HG03521 (cell line): ENCODE measurements around the gene PLEKHA6.

Source experiments
- ATAC-seq: cut with Tn5 transposase; IDR thresholded peaks from one replicate; pipeline ENCODE4 v1.9.1; 2021; ENCODE audit warnings: mild to moderate bottlenecking, moderate library complexity; ENCODE audit not compliant: unreplicated experiment

The PLEKHA6 gene

DNA sequence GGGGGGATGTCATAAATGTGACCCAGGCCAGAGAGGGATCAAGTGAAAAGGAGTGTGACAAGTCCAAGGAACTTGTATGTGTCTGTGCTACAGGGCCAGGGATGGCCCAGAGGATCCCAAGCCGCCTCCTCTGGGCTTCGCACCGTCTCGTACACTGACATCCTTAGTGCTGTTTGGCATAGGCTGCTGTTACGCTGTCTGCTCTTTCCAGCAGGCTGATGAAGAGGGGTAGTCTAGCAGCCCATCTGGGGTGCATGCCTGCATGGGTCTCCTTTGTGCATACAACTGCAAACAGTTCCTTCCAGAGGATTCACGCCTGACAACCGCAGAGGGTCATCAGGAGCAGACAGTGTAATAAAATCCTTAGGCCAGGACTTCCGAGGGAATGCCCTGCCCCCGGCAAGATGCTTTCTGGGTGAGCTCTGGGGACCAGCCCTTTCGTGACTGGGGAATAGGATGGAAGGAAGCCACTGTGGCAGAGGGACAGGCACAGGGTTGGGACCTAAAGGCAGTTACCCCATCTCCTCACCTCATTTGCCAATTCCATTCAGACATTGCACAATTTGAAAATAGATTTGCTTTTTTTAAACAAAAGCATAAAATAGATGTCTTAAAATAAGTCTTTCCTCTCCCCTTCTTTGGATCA lies 139.6 kb downstream of the PLEKHA6 start:
- ATAC-seq: no peak

DNA sequence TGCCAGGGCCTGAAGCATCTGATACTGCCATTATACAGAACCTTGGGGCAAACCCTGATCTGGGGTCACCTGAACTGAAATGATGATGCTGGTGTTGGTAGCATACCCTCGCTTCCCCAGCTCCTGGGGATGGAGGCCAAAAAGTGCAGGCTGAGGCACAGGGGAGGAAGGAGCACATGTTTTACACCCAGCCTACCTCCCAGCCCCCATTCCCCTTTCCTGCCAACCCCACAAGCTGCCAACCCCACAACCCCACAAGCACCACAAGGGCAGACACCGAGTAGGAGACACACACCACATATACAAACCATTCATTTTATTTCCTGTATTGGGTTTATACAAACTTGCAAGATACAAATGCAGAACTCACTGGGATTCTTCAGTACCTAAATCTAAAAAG lies 141.2 kb downstream of the PLEKHA6 start:
- no peak for ATAC-seq

DNA sequence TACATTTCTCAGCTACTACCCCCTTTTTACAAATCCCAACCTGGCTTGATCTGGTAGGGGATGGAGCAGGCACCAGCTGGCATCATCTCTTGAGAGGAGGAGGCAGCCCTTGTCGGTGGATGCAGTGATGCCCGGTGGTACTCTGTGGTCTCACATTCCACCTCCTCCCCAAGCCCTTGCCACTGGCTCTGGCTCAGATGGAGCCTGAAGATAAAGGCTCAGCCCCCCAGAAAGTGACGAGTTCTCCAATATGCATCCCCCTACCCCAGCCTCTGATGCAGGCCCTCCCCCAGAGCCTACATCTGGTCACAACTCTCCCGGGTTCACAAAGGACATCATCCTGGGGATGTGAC lies 142.1 kb downstream of the PLEKHA6 start:
- no peak for ATAC-seq

DNA sequence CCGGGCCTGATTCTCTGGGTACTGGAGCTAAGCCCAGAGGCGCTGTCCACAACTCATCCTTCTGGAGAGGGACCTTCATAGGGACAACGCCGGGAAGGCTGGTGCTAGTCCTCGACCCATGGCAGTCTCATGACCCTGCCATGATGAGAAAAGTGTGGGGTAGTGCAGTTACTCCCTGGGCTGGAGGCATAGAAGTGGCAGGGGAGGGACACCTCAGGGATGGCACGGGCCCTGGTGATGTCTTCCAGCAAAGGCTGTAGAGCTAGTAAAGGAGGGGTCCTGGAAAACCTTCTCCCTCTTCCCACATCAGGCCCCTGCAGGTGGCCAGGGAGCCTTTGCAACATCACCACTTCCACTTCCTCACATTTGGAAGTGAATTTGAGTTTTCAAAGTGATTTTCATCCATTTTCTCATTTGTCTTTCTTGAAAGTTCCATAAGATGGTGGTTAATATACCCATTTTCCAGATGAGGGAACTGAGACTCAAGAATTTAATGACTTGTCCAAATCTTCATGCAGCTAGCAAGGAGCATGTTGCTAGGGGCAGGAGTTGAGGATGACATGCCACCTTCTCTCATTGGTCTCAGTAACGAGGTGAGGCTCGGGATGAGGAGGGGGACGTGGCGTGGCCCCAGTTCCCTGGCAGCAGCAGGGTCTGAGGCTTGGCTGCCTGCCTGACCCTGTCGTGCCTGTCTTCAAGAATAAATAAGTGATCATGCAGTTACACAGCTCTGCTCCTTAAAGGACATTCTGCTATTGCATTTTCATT lies 142.7 kb downstream of the PLEKHA6 start:
- no peak for ATAC-seq

DNA sequence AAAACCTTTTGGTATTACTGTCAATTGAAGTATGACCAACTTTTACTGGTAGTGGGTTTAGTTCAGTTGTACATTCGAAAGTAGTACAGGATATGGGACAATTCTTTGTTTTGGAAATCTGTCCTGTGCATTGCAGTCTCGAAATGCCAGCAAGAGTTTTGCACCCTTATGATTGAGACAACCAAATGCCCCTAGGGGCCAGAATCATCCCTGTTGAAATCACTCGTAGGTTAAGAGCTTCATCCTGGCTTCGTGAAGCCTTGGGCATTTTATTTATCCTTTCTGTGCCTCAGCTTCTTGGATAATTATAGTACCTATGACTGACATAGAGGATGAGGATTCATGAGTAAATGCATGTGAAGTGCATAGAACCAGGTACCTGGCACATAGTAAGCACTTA lies 143.5 kb downstream of the PLEKHA6 start:
- ATAC-seq: no peak

DNA sequence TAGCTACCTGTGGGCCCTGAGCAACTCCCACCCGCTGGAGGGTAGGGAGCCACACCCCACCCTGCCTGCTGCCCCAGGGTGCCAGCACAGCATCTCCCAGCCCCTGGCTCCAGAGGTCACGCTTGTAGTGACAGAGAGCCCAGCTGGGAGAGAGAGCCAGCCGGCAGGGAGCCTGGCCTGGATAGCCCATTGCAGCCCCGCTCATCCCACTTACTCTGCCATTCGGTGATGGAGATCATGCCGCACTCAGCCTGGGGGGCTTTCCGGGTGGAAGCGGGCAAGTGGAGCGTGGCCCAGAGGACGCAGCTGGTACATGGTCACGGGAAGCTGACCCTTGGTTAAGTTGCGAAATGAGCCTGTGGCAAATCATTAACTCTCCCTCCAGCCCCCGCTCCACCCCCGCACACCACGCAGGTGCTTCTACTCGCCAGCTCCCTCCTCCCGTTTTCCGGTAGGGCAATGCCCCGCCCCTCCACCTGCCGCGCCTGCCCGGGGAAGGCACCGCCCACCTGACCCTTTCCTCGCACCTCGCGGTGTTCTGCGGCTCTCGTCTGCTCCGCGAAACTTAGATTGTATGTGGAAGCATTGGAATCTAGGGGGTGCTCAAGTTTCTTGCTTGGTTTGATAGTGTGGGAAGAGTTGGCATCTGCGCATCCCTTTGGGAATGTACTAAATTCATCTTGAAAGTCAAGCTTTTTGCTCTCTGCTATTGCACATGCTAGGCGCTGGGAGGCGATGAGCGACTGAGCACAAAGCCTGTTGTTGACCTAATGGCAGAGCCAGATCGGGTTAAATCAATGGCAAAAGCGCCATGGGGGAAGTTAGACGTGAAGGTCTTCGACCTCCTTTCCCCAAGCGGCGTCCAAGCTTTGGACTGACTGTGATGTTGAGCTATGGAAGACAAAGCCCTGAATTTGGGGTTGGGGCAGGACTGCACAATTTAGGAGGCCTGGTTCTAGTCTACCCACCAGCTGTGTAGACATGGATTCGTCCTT lies 145.8 kb downstream of the PLEKHA6 start, which contains the start of gene GOLT1A:
TSS of gene GOLT1A (minus strand) at position 321 of the 995 bp plus-strand sequence. CDS start at position 239, 82 bp downstream.
- no peak for ATAC-seq

DNA sequence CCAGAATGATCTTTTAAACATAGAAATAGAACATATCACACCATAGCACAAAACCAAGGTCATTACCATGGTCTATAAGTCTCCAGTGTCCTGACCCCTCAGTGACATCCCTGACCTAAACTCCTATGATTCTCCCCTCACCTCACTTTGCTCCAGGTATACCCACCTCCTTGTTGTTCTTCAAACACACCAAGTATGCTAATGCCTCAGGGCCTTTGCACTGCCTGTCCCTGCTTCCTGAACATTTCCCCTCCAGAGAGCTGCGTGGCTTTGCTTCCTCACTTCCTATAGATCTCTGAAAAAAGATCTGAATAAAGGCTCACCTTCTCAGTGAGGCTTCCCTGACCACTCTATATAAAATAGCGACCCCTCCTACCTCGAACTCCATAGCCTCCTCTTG lies 147.0 kb downstream of the PLEKHA6 start:
- ATAC-seq: no peak

DNA sequence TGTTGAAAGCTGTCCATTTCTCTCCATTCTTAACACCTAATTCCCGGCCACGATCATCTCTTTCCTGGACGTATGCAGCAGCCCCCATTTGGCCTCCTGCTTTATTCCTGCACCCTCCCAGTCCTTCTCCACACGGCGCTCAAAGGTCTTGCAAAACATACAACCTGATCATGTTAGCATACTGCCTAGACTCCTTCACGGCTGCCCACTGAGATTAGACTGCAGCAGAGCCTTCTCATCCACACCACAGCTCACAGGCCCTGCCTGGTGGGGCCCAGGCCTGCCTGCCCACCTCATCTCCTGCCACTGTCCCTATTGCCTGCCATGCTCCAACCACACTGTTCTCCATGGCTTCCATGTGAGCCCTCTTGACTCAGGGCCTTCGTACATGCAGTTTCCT lies 148.7 kb downstream of the PLEKHA6 start:
- ATAC-seq: no peak

DNA sequence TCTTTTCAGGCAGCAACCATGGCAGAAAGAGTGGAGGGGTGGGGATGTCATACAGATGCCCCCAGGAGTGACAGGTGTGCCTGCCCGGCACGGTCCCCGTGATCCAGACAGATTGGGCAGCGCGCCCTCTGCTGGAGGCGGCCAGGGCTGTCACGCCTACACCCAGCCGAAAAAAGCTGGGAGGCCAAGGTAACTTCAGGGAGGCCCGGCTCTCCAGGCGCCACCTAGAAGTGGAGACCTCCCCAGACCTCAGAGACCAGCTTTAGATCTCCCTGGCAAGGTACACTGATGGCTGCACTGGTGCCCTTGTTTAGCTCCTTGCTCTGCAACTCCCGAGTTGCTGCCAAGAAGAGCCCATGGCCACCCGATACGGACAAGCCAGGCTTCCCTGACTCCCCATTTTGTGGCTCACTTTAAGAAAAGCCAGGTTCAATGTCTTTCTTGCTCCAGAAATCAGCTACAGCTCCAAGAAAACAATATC lies 152.6 kb downstream of the PLEKHA6 start:
- no peak for ATAC-seq

DNA sequence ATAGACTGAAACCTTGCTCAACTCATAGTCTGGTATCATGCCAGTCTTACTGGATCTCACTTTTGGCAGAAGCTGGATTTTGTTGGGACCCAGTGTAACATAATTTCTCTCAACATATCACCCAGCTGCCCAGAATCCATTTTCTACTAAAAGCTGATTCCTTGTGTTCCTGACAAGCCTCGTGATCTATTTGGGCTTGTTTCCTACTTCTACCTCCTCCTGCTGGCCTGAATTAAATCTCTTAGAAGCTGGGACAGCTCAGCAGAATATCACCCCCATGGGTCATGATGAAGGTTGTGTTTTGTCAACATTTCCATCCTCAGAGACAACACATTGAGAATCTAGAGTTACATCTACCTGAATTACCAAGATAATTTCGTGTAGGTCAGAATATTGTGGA lies 153.6 kb downstream of the PLEKHA6 start:
- no peak for ATAC-seq

DNA sequence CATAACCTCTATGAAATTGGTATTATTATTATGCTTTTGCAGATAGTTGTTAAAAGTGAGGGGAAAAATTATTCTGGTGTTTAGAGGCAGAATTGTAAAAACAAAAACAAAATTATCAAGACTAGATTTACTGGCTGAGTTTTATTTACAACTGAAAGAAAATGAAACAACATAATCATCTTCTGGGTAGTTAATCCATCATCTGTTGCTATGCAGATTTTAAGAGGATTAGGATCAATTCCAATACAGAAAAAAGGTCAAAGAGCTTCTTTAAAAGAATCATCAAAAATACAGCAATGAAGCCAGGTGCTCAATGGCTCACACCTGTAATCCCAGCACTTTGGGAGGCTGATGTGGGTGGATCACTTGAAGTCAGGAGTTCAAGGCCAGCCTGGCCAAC lies 154.2 kb downstream of the PLEKHA6 start:
- ATAC-seq: no peak

DNA sequence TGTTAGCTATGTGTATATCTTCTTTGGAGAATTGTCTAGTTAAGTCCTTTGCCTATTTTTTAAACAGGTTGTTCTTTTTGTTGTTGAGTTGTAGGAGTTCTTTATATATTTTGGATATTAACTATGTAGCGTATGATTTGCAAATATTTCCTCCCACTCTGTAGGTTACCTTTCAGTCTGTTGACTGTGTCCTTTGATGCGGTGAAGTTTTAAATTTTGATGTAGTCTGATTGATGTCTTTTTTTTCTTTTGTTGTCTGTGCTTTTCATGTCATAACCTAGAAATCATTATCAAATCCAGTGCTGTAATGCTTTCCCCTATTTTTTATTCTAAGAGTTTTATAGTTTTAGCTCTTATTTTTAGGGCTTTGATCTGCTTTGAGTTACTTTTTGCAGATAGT lies 154.8 kb downstream of the PLEKHA6 start:
- ATAC-seq: no peak

DNA sequence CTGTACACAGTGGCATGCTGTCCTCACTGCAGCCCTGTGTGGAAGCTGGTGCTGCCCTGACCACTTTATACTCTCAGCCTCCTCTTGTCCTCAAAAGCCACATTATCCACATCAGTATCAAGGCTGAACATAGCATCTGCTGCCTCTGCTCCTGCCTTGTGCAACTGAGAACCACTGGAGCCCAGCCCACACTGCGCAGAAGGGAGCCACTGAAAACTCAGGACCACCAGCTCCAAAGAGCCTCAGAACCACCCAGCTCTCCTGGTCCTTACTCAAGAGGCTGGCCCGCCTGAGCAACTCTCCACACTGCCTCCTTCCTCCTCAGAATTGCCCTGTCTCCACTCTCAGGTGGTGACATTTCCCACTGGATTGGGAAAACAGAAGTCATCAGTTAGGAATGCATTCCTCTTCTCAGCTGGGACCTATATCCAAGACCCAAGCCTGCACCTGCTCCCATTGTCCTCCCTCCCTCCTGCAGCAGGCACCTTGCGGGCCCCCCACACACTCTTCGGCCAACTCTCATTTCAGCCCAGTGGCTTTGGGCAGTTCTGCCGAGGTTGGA lies 156.4 kb downstream of the PLEKHA6 start:
- no peak for ATAC-seq

DNA sequence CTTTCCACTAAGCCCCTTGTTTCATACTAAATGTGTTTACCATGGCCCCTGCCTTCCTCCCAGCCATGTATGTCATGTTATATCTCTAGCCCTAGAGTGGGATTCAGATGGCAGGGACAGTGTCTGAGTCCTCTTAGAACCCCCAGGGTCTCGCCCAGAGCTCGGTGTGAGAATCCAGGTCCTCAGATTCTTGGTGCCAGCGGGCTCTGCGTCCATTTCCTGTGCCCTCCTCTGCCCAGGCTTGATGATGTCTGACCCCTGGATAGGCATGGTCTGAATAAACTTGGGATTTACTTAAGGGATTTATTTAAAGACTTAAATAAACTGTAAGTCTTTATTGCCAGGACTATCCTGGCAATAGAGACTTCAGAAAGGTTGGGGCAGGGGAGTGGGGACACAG lies 157.2 kb downstream of the PLEKHA6 start:
- no peak for ATAC-seq

DNA sequence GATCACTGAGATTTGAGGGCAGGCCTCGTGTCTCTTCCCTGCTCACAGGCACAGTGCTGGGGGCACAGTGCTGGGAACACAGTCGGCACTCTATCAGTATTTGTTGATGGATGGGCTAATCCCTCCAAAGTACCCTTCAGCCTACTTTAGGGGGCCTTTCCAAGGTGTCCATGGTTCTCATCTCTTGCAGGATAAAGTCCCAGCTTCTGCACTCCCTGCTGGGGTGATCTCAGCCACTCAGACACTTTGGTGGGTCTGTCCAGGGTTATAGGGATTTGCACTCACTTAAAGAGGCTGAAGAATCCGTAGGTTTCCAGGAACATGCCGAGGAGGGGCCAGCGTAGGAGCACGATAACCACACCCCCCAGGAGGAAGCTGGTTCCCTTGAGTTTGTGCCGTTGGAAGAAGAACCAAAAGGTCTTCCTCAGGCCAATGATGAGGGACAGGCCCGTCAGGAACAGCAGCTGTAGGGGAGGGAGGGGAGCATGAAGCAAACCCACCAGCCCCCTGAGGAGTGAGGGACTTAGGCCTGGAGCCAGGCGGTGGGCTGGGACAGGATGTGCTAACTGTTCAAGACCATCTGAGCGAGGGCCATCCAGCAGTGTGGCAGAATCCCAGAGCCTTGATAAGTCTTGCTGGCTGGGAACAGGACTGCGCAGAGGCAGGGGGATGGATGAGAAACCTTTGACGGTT lies 158.2 kb downstream of the PLEKHA6 start:
- no peak for ATAC-seq

DNA sequence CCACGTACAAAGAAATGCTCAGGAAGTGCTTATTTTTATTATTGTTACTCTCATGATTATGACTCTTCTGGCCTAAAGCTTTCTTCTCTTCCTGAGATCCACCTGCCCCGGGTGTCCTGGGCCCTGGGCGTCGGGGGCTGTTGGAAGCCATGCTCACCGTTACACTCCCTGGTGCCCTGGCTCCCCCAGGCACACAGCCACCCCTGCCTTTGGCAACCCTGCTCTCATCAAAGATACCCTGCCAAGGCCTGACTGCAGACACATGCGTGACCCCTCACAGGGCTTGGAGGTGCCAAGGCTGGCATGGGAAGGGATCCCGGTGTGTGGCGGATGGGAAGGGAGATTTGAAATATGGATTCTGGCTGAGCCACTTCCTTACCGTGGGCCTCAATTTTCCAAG lies 160.2 kb downstream of the PLEKHA6 start:
- ATAC-seq: no peak

DNA sequence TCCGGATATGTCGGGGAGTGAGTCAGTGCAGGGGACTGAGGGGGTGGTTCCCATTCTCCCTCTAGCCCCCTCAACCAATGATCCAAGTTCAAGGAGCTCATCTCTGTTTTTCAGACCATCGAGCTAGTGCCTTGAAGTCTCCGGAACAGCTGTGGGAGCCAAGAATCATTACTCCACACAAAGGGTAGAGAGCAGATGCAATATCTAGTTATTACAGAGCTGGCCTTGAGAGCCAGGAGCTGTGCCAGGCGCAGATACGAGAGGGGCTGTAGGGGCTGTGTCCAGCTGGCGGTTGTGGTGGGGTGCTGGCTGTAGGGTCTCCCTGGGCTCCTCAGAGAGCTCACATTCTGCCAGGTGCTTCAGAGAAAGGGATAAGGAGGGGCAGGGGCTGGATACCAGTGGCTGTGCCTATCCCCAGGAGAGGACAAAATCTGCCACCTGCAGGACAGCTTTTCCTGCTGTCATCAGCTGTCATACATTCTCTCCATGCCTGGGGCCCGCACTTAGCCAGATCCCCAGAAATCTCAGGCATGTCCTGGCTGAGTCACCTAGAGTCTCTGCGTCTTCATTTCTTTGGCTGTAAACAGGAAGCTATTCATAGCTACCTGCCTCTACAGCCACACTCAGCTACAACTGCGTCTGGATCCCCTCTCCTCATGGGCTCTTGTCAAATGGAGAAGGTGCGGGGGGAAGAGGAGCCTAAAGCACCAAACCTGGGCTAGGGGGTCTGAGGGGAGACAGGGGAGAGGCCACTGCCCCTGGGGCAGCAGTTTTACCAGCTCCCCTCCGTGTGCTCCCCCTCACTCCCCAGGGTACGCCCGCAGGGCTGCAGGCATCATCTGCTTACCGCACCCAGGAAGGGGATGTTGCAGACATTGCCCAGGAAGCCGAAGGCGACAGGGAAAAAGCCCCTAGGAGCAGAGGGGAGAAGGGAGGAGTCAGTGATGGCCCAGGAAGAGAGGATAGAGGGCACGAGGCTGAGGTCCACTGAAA lies 161.1 kb downstream of the PLEKHA6 start:
- no peak for ATAC-seq

DNA sequence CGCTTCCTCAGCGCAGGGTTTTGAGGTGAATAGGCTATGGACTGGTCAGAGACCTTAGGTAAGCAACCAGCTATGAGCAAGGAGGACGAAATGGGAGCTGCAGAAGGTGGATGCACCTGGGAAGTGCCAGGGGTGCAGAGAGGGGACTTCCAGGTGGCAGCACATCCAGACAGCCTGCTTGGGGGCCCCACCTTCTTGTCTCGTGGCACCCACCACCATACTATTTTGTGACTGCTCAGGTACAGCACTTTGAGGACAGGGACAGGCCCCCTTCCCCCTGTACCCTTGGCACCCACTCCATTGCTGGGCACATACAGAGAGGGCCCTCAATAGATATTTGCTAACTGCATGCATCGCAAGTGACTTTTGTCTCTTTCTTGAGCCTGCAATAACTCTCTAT lies 162.7 kb downstream of the PLEKHA6 start:
- ATAC-seq: no peak
